ENCODE results near the gene GNAI3. TPM values are rescaled to one million over a fixed set of nuclear protein-coding genes. Genes with fewer than 3 reads are reported as not detected.

The GNAI3 gene
- total RNA-seq (2022; extraction: Qiagen RNA extraction; ENCODE audit: low read depth), result 4.6 to 5.5 TPM (median 4.8 TPM) in 5 replicates

GRCh38 chr1:109548321-109549267 is at the start of gene GNAI3:
Gene GNAI3 (plus strand): TSS chr1:109548615. CDS start chr1:109548721, 106 bp downstream.

GRCh38 chr1:109509176-109510134 is 39.0 kb upstream of the GNAI3 start, which contains the start of gene AMIGO1:
Gene AMIGO1 (minus strand): TSS chr1:109509727. CDS start chr1:109508912, 815 bp downstream.

GRCh38 chr1:109539676-109540075 is 8.7 kb upstream of the GNAI3 start, which contains the start of gene GPR61:
Gene GPR61 (plus strand): TSS chr1:109539872. CDS start chr1:109543023, 3,151 bp downstream.

GRCh38 chr1:109619576-109620400 is 71.4 kb downstream of the GNAI3 start, which contains the start of the genes AMPD2 and GNAT2:
Gene AMPD2 (plus strand): TSS chr1:109619837. CDS start chr1:109621176, 1,339 bp downstream.
Gene GNAT2 (minus strand): TSS chr1:109619616. CDS start chr1:109612870, 6,746 bp downstream.

GRCh38 chr1:109655615-109656519 is 107.5 kb downstream of the GNAI3 start, which contains the start of gene GSTM4:
Gene GSTM4 (plus strand): TSS chr1:109656099. CDS start chr1:109656390, 291 bp downstream.

GRCh38 chr1:109667452-109668122 is 119.2 kb downstream of the GNAI3 start, which contains the start of gene GSTM2:
Gene GSTM2 (plus strand): TSS chr1:109668057. CDS start chr1:109668116, 59 bp downstream.

Other genes with a start within 250 kb of the GNAI3 start
- not detected in 5 replicates for gene MYBPHL, start 241.6 kb upstream of the GNAI3 start, total RNA-seq (2022; extraction: Qiagen RNA extraction; ENCODE audit: low read depth)
- 3.4 to 5.0 TPM (median 3.7 TPM) in 5 replicates for gene SORT1, start 150.7 kb upstream of the GNAI3 start, total RNA-seq (2022; extraction: Qiagen RNA extraction; ENCODE audit: low read depth)
- 109 to 121 TPM (median 116 TPM) in 5 replicates for gene PSMA5, start 122.2 kb upstream of the GNAI3 start, total RNA-seq (2022; extraction: Qiagen RNA extraction; ENCODE audit: low read depth)
- 0.07 to 0.23 TPM (median 0.13 TPM) in 5 replicates for gene SYPL2, start 82.1 kb upstream of the GNAI3 start, total RNA-seq (2022; extraction: Qiagen RNA extraction; ENCODE audit: low read depth)
- gene ATXN7L2, start 64.7 kb upstream of the GNAI3 start, total RNA-seq (2022; extraction: Qiagen RNA extraction; ENCODE audit: low read depth), result 1.7 to 2.8 TPM (median 2.6 TPM) in 5 replicates
- 3.2 to 5.0 TPM (median 4.0 TPM) in 5 replicates for gene CYB561D1, start 54.5 kb upstream of the GNAI3 start, total RNA-seq (2022; extraction: Qiagen RNA extraction; ENCODE audit: low read depth)
- 0.84 to 1.3 TPM (median 1.2 TPM) in 5 replicates for gene AMIGO1, start 38.9 kb upstream of the GNAI3 start, total RNA-seq (2022; extraction: Qiagen RNA extraction; ENCODE audit: low read depth)
- not detected in 5 replicates for gene GPR61, start 8.7 kb upstream of the GNAI3 start, total RNA-seq (2022; extraction: Qiagen RNA extraction; ENCODE audit: low read depth)
- gene GNAT2, start 71.0 kb downstream of the GNAI3 start, total RNA-seq (2022; extraction: Qiagen RNA extraction; ENCODE audit: low read depth), result 0.06 to 0.54 TPM in 2 of 5 replicates, not detected in the others
- gene AMPD2, start 71.2 kb downstream of the GNAI3 start, total RNA-seq (2022; extraction: Qiagen RNA extraction; ENCODE audit: low read depth), result 25.2 to 33.1 TPM (median 31.1 TPM) in 5 replicates
- gene GSTM4, start 107.5 kb downstream of the GNAI3 start, total RNA-seq (2022; extraction: Qiagen RNA extraction; ENCODE audit: low read depth), result 7.9 to 10.1 TPM (median 9.5 TPM) in 5 replicates
- 3.2 to 5.1 TPM (median 3.4 TPM) in 5 replicates for gene GSTM2, start 119.4 kb downstream of the GNAI3 start, total RNA-seq (2022; extraction: Qiagen RNA extraction; ENCODE audit: low read depth)
- not detected in 5 replicates for gene GSTM1, start 139.2 kb downstream of the GNAI3 start, total RNA-seq (2022; extraction: Qiagen RNA extraction; ENCODE audit: low read depth)
- gene GSTM5, start 163.6 kb downstream of the GNAI3 start, total RNA-seq (2022; extraction: Qiagen RNA extraction; ENCODE audit: low read depth), result not detected in 5 replicates
- gene GSTM3, start 192.4 kb downstream of the GNAI3 start, total RNA-seq (2022; extraction: Qiagen RNA extraction; ENCODE audit: low read depth), result 21.7 to 28.1 TPM (median 24.7 TPM) in 5 replicates
- gene EPS8L3, start 215.3 kb downstream of the GNAI3 start, total RNA-seq (2022; extraction: Qiagen RNA extraction; ENCODE audit: low read depth), result 0.87 to 1.8 TPM (median 1.2 TPM) in 5 replicates